Measurements from ENCODE around the gene TEF. TPM values are rescaled to one million over a fixed set of nuclear protein-coding genes. Genes with fewer than 3 reads are reported as not detected.

The TEF gene
- total and polyA plus RNA-seq, 2 donors from 2014 or later = 19.4 to 34.9 TPM

DNA sequence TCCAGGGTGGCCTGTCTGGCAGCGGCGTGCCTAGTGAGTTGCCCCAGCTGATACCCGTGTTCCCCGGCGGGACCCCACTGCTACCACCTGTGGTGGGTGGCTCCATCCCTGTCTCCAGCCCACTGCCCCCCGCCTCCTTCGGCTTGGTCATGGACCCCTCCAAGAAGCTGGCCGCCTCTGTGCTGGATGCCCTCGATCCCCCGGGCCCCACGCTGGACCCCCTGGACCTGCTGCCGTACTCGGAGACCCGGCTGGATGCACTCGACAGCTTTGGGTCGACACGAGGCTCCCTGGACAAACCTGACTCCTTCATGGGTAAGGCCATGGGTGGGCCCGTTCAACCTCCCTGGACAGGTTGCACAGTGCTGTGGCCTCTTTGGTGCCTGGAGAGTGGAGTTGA is 41.9 kb upstream of the TEF start:
- no peak overlapping the region for H3K4me3 ChIP-seq (ENCODE audit: low read length in 3 of 3)
- no peaks in the 10 kb centered on the region for H3K9me3 ChIP-seq (ENCODE audit: control insufficient read depth in 2 of 3, insufficient read depth in 1 of 3, low read length in 3 of 3)
- H3K4me1 ChIP-seq (ENCODE audit: control insufficient read depth in 2 of 3, insufficient read depth in 2 of 3, low read depth in 1 of 3, low read length in 3 of 3) = peaks cover 0 to 14% (median 4%) of the 10 kb centered on the region in 3 donors
- intact Hi-C loops (cut with DNase I) = no loop called here
- no peak for DNase-seq
- H3K36me3 ChIP-seq (ENCODE audit: control insufficient read depth in 2 of 3, insufficient read depth in 3 of 3, low read length in 3 of 3) = peaks cover 0 to 22% (median 12%) of the 10 kb centered on the region in 3 donors
- no peak for FAIRE-seq
- no peak overlapping the region for H3K9ac ChIP-seq (ENCODE audit: low read length in 3 of 3)
- H3K27ac ChIP-seq (ENCODE audit: low read depth in 2 of 2, low read length in 2 of 2) = no peak overlapping the region
- no peaks in the 10 kb centered on the region for H3K27me3 ChIP-seq (ENCODE audit: control insufficient read depth, insufficient read depth, low read length)
- TF ChIP-seq, protein P1, sequence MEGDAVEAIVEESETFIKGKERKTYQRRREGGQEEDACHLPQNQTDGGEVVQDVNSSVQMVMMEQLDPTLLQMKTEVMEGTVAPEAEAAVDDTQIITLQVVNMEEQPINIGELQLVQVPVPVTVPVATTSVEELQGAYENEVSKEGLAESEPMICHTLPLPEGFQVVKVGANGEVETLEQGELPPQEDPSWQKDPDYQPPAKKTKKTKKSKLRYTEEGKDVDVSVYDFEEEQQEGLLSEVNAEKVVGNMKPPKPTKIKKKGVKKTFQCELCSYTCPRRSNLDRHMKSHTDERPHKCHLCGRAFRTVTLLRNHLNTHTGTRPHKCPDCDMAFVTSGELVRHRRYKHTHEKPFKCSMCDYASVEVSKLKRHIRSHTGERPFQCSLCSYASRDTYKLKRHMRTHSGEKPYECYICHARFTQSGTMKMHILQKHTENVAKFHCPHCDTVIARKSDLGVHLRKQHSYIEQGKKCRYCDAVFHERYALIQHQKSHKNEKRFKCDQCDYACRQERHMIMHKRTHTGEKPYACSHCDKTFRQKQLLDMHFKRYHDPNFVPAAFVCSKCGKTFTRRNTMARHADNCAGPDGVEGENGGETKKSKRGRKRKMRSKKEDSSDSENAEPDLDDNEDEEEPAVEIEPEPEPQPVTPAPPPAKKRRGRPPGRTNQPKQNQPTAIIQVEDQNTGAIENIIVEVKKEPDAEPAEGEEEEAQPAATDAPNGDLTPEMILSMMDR (IDR thresholded peaks at IDR 0.05; ENCODE audit: borderline replicate concordance, extremely low read depth, insufficient read depth) = no peak

DNA sequence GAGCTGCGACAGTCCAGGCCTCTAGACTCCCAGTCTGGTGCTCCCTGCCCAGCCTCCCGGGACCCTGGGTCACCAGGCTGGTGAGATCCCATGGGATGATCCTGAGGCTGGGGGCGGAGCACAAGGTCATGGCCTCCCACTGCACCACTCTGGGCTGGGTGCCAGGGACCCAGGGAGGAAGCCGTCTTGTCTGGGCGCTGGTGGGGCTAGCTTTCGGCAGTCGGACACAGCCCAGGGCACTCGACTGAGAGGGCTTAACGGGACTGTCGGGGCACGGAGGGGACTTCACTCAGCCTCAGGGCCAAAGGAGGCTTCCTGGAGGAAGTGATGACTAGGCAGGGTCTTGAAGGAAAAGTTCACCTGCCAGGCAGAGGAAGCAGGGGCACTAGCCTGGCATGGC is 41.4 kb upstream of the TEF start:
- intact Hi-C loops (cut with DNase I) = no loop called here
- peaks cover 0 to 17% (median 11%) of the 10 kb centered on the region in 3 donors for H3K36me3 ChIP-seq (ENCODE audit: control insufficient read depth in 2 of 3, insufficient read depth in 3 of 3, low read length in 3 of 3)
- no peak for DNase-seq
- no peaks in the 10 kb centered on the region for H3K9me3 ChIP-seq (ENCODE audit: control insufficient read depth in 2 of 3, insufficient read depth in 1 of 3, low read length in 3 of 3)
- peaks cover 0 to 14% (median 4%) of the 10 kb centered on the region in 3 donors for H3K4me1 ChIP-seq (ENCODE audit: control insufficient read depth in 2 of 3, insufficient read depth in 2 of 3, low read depth in 1 of 3, low read length in 3 of 3)
- H3K4me3 ChIP-seq (ENCODE audit: low read length in 3 of 3) = no peak overlapping the region
- no peak overlapping the region for H3K9ac ChIP-seq (ENCODE audit: low read length in 3 of 3)
- TF ChIP-seq, protein P1 (IDR thresholded peaks at IDR 0.05; ENCODE audit: borderline replicate concordance, extremely low read depth, insufficient read depth) = no peak
- no peak overlapping the region for H3K27ac ChIP-seq (ENCODE audit: low read depth in 2 of 2, low read length in 2 of 2)
- no peaks in the 10 kb centered on the region for H3K27me3 ChIP-seq (ENCODE audit: control insufficient read depth, insufficient read depth, low read length)
- FAIRE-seq = no peak

DNA sequence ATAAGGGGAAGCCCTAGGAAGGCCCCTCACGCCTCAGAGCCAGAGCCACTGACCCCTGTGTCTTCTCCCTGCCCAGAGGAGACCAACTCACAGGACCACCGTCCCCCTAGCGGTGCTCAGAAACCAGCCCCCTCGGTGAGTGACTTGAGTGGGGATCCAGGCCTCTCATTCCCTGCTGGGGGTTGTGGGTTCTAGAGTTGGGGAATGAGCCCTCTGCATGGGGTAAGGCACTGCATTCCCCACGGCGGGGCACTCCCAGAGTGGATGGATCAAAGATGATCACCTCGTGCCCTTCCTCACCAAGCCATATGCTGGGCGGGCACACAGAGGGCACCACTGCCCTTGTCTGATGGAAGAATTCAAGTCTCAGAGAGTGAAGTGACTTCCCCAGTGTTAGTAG is 40.7 kb upstream of the TEF start:
- no peak overlapping the region for H3K4me3 ChIP-seq (ENCODE audit: low read length in 3 of 3)
- H3K9ac ChIP-seq (ENCODE audit: low read length in 3 of 3) = no peak overlapping the region
- DNase-seq (no peak), FAIRE-seq (no peak)
- H3K4me1 ChIP-seq (ENCODE audit: control insufficient read depth in 2 of 3, insufficient read depth in 2 of 3, low read depth in 1 of 3, low read length in 3 of 3) = peaks cover 0 to 14% (median 4%) of the 10 kb centered on the region in 3 donors
- no peak overlapping the region for H3K27ac ChIP-seq (ENCODE audit: low read depth in 2 of 2, low read length in 2 of 2)
- TF ChIP-seq, protein P1 (IDR thresholded peaks at IDR 0.05; ENCODE audit: borderline replicate concordance, extremely low read depth, insufficient read depth) = no peak
- no peaks in the 10 kb centered on the region for H3K27me3 ChIP-seq (ENCODE audit: control insufficient read depth, insufficient read depth, low read length)
- no peaks in the 10 kb centered on the region for H3K9me3 ChIP-seq (ENCODE audit: control insufficient read depth in 2 of 3, insufficient read depth in 1 of 3, low read length in 3 of 3)
- intact Hi-C loops (cut with DNase I) = no loop called here
- peaks cover 0 to 16% (median 7%) of the 10 kb centered on the region in 3 donors for H3K36me3 ChIP-seq (ENCODE audit: control insufficient read depth in 2 of 3, insufficient read depth in 3 of 3, low read length in 3 of 3)

DNA sequence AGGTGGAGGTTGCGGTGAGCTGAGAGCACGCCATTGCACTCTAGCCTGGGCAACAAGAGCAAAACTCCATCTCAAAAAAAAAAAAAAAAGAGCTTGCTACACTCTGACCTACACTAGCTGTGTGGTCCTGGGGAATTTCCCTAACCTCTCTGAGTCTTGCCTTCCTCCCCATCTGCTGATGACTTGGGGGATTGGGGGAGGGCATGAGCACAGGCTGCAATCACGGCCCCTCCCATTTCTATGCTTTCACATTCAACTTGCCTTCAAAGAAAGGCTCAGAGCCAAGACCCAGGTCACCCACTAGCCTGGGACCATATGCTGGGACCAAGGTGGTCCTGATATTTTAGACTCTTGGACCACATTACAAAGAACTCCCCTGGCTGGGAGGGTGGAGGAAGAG is 39.8 kb upstream of the TEF start:
- intact Hi-C loops (cut with DNase I) = no loop called here
- peaks cover 0 to 16% (median 7%) of the 10 kb centered on the region in 3 donors for H3K36me3 ChIP-seq (ENCODE audit: control insufficient read depth in 2 of 3, insufficient read depth in 3 of 3, low read length in 3 of 3)

More for the DNA sequence above, 39.8 kb upstream of the TEF start:
- Histone ChIP-seq H3K27me3 (ENCODE audit: control insufficient read depth, insufficient read depth, low read length) (no peaks in the 10 kb centered on the region), H3K9me3 (ENCODE audit: control insufficient read depth in 2 of 3, insufficient read depth in 1 of 3, low read length in 3 of 3) (no peaks in the 10 kb centered on the region), H3K9ac (ENCODE audit: low read length in 3 of 3) (no peak overlapping the region), H3K4me3 (ENCODE audit: low read length in 3 of 3) (no peak overlapping the region), H3K4me1 (ENCODE audit: control insufficient read depth in 2 of 3, insufficient read depth in 2 of 3, low read depth in 1 of 3, low read length in 3 of 3) (peaks cover 0 to 15% (median 4%) of the 10 kb centered on the region in 3 donors), H3K27ac (ENCODE audit: low read depth in 2 of 2, low read length in 2 of 2) (no peak overlapping the region)
- DNase-seq = no peak
- TF ChIP-seq, protein P1 (IDR thresholded peaks at IDR 0.05; ENCODE audit: borderline replicate concordance, extremely low read depth, insufficient read depth) = no peak
- no peak for FAIRE-seq

All from kidney (tissue), 14 donors.